GM19328 (cell line): ENCODE results near the gene MYO5C.
A peak's percentile ranks its signal among the peaks of the same experiment; 100 is the strongest.

Experiments used
- ATAC-seq: cut with Tn5 transposase; IDR thresholded peaks from one replicate; pipeline ENCODE4 v1.9.1; 2021; ENCODE audit warnings: mild to moderate bottlenecking, moderate library complexity; ENCODE audit not compliant: unreplicated experiment

The MYO5C gene

GRCh38 chr15:52218371-52218770 lies 77.2 kb downstream of the MYO5C start:
- no peak for ATAC-seq

DNA sequence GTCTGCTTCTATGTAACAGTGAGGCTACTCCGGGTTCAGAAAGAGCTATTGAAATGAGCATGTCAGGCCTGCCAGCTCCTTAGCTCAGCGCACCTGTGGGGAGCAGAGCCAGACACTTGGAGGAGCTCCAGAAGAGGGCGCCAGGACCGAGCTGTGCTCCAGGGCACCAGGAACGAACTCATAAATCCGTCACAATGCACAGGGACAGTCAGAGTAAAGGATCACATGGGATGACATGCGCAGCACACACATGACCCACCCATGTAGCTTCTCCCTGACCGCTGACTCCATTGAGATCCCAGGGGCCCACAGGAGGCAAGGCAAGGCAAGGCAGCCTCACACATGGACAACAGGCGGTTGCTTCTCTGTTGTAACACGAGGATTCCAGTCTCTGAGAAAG lies 78.4 kb downstream of the MYO5C start:
- no peak for ATAC-seq

GRCh38 chr15:52214553-52214952 lies 81.1 kb downstream of the MYO5C start:
- ATAC-seq, result no peak

GRCh38 chr15:52213206-52213605 lies 82.4 kb downstream of the MYO5C start:
- no peak for ATAC-seq

- peak; percentile 64 for ATAC-seq
Measured at GRCh38 chr15:52208306-52208946, 87.2 kb downstream of the MYO5C start.

DNA sequence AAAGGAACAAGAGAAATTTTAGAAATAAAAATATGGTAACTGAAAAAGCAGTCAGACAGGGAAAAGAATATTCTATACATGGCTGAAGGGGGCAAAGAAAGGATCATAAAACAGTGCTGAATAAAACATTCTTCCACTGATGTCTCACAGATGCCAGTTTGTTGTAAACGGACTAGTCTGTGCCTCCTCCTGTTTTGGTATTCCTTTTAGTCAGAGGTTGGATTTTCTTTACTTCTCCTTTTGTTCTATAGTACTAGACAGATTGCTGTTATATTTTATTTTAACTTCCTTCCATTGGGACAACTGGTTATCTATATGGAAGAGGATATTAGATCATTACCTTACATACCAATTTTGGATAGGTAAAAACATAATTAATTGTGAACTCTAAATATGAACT lies 88.4 kb downstream of the MYO5C start:
- ATAC-seq, result no peak

GRCh38 chr15:52206446-52206845 lies 89.2 kb downstream of the MYO5C start:
- no peak for ATAC-seq

DNA sequence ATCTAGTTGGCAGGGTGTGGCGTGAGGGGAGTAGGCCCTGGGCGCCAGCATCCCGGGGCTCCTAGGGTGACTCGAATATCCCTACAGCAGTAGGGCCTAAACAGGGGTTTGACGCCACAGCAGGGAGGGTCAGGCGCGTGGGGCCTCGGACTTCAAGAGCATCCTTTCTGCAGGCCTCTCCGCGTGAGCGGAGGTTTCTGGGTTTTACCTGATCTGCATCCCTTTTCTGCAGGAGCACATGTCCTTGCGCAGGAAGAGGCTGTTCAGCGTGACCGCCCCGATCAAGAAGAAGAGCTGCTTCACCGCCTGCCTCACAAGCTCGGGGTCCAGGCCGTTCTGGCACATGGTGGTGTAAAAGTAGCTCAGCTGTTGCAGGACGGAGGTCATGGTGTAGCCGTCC lies 90.9 kb downstream of the MYO5C start:
- no peak for ATAC-seq

DNA sequence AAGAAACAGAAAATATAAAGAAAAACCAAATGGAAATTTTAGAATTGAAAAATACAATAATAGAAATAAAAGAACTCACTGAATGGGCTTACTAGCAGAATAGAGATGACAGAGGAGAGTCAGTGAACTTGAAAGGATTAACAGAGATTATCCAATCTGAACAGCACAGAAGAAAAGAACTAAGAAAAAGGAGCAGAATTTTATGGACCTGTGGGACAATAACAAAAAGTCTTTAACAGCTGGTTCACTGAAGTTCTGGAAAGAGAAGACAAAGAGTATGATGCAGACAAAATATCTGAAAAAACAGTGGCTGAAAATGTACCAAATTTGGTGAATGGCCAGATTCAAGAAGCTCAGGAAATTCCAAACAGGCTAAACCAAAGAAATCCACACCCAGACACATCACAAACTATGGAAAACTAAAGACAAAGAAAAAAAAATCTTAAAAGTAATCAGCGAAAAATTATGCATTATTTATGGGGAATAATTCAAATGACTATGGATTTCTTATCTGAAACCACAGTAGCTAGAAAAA lies 94.7 kb downstream of the MYO5C start:
- ATAC-seq, result no peak

GRCh38 chr15:52199271-52199670 lies 96.3 kb downstream of the MYO5C start:
- no peak for ATAC-seq

DNA sequence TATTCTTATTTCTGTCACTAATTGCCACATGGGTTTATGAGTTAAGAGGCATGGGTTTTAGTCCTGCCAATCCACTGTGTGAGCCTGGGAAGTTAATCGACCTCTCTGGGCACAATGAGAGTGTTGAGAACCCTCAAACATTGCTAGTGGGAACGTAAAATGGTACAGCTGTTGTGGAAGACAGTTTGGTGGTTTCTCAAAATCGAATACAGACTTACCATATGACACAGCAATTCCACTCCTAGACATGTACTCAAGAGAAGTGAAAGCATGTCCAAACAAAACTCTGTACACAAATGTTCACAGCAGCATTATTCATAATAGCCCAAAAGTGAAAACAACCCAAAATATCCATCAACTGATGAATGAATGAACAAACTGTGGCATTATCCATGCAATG lies 98.7 kb downstream of the MYO5C start:
- ATAC-seq, result no peak

DNA sequence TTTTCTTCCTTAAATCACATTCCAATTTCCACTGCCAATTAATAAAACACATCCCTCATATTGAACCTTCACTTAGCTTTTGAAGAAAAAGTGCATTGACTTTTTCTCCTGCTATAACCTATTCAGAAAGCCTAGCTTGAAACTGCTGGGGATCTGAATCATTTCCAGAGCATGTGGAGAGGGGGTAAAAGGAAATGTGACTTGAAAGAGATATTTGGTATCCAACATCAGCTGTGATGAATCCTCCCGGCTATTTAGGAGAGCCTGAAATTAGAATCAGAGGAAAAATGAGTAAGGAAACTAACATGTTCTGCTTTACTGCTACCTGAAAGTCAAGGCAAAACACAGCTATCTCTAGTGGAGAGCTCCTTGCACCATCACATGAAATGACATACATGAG lies 101.8 kb downstream of the MYO5C start:
- ATAC-seq, result no peak

- no peak for ATAC-seq
Measured at GRCh38 chr15:52193321-52193720, 102.3 kb downstream of the MYO5C start.

DNA sequence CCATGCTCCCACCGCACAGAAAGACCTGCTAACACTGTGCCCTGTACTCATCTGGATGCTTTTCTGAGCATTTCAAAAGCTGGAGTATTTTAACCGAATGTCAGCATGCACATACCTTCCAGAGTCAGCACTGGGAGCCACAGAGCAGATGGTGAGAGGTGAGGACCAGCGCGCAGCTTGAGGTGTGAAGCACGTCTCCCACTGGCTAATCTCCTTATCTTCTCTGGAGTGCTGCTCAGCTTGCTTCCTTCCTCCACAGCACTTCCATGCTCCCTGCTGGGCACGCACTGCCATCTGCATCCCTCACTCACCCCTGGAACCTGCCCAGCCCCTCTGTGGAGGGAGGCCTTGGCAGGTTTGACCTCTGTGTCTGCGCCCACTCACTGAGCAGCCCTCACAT lies 104.4 kb downstream of the MYO5C start, which contains the start of gene GNB5:
GNB5 (minus strand) TSS at position 186 of the 400 bp plus-strand sequence. CDS start 6,716 bp downstream, outside the sequence.
- no peak for ATAC-seq

GRCh38 chr15:52186651-52187486 lies 108.7 kb downstream of the MYO5C start:
- no peak for ATAC-seq

- no peak for ATAC-seq
Measured at GRCh38 chr15:52185151-52185561, 110.4 kb downstream of the MYO5C start.

DNA sequence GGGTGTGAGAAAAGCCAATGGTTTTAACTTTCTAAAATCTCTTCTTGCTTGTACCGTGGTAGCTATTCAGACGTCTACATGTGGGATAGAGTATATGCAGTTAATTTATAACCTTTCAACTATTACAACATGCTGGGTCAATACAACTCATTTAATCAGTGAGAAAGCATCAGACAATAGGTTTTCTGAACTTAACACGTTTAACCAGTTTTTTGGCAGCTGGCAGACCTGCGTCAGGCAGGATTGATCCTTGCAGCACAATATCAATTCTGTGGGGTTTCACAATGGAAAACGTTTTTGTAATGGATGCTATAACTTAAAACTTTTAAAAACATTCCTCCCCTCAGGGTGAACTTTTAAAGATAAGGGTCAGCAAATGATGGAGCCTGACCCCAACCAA lies 110.9 kb downstream of the MYO5C start:
- ATAC-seq, result no peak

GRCh38 chr15:52183562-52184173 lies 111.9 kb downstream of the MYO5C start:
- no peak for ATAC-seq

DNA sequence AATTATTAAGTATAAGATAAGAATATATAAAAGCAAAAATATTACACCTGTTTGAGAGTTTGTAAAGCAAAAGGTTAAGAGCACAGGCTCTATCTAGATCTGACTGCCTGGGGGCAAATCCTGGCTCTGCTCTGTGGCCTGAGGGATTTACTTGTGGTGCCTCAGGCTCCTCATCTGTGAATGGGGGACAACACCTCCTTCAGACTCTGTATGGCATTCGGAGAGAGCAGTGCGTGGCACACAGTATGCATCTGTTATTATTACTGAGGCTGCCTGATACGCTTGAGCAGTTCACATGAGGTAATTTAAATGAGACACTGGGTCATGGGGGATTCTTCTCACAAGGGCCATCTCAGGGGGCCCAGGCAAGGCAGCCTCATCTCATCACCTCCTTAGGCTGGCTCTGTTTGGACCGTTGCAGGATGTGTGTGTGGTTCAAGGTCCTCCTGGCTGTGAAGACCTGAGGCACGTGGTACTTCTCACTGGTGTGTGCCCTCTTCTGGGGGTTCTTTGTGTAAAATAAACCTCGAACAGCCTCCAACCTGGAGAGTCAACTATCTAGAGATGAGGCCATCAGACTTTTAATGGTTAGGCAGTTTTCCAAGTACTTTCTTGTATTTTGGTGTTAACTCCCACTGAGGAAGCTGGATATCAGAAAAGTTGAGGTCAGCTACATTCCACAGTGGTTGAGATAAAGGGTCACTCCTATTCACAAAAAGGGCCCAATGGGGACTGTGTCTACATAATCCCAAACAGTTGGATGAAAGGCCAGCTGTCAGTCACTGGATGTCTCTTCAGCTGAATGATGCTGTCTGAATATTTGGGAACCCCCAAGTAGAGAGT lies 113.4 kb downstream of the MYO5C start:
- no peak for ATAC-seq

DNA sequence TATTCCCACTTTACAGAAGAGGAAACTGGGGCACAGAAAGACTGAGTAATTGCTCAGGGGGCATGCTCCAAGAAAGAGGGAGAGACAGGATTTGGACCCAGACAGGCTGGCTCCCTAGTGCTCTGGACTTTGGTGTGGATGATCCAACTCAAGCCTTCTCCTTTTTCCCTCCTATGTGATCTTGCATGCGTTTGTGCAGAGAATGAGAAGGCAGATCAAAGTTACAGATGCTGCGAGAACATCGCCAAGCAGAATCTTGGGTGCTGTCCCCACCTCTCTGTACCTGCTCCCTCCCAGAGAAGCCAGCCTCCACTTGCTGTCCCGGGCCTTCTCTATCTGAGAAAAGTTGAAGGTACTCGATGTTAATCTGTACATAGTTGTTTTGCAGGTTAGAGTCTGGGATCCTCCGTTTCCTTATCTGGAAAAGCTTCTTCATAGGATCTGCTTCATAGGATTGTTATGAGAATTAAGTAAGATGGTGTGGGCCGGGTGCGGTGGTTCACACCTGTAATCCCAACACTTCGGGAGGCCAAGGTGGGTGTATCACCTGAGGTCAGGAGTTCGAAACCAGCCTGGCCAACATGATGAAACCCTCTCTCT lies 114.7 kb downstream of the MYO5C start:
- ATAC-seq, result no peak
